Upper lobe of right lung (tissue), 1 donor: Measurements from ENCODE around the gene RHOBTB3. TPM values are rescaled to one million over a fixed set of nuclear protein-coding genes. Genes with fewer than 3 reads are reported as not detected.

Experiments
- ATAC-seq: fragments of 200-7000 bp; cut with Tn5 transposase; one replicate; pipeline ENCODE4 v1.9.1; 2020; ENCODE audit warnings: mild to moderate bottlenecking, moderate library complexity
- DNase-seq: peaks from one replicate; pipeline ENCODE4 v3.0.0-alpha.2; 2020
- H3K27ac ChIP-seq: fragments of 200-600 bp; one replicate; pipeline ENCODE4 v1.8.0; 2022
- H3K27me3 ChIP-seq: fragments of 200-600 bp; one replicate; pipeline ENCODE4 v1.8.0; 2022; ENCODE audit warnings: mild to moderate bottlenecking
- H3K36me3 ChIP-seq: fragments of 200-600 bp; one replicate; pipeline ENCODE4 v1.8.0; 2022
- H3K4me1 ChIP-seq: fragments of 200-600 bp; one replicate; pipeline ENCODE4 v1.8.0; 2022
- H3K4me3 ChIP-seq: fragments of 200-600 bp; one replicate; pipeline ENCODE4 v1.8.0; 2022; ENCODE audit warnings: mild to moderate bottlenecking
- H3K9me3 ChIP-seq: fragments of 200-600 bp; one replicate; pipeline ENCODE4 v1.8.0; 2022
- CTCF ChIP-seq: fragments of 200-600 bp; IDR thresholded peaks from one replicate; pipeline ENCODE4 v1.8.0; 2022; ENCODE audit warnings: antibody characterized with exemption
- intact Hi-C: fragments of 100-400 bp; cut with DNase I; formaldehyde crosslinking; loops from one replicate; pipeline ENCODE4 v1.11.0; 2022
- total RNA-seq: library from RNA; stranded (reverse); fragmentation: NEBNext Ultra II Directional; extraction: Animal tissue kit (Norgen Biotek cat#: 25700); gene quantifications from one replicate; pipeline ENCODE4 v1.2.1, GENCODE V29; 2021
- donor health status: DM: no; HTN: yes; CAD: no; lungs with severe emphysema.

Gene RHOBTB3
- total RNA-seq, 1 donor from 2014 or later, result 54.2 TPM

DNA sequence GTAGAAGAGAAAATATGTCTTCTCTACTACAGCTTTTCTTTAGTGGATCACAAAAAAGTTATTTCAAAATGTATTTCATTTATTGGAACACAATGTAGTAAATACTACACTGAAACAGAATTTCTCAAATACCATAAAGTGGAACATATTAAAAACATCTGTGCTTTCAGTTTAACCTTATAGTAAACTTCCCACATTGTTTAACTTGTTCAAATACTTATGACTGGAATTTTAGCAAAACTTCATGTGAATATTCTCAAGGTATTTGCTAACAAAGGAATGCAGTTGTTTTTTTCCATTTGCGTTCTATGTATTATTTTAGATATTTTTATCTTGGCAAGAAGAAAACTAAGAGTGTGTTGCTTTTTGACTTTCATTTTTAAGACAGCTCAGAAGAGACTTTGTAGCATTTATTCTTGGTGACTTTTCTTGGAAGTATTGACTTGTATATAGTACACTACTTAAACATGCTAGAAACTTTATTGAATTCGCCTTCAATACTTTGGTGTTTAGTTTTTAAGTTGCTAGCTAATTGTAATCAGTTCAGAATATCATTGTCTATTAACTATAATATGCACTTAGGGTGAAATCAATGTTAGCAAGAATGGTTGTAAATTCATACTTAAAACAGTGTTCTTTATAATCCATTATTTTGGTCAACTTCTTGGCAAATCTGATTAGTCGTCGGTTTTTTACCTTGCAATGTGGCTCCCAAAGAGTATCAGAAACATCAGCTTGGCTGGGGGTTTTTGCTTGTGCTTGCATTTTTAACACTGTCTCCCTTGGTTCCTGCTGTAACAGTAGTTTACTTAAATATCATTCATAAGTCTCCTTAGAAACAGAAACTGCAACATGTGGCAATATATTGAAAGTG, 5.0 kb upstream of the RHOBTB3 start:
- intact Hi-C loops, result no loop called here
- DNase-seq (no peak), ATAC-seq (no peak)
- Histone ChIP-seq H3K27ac (peak overlapping the region; percentile 4), H3K27me3 (no peaks in the 10 kb centered on the region), H3K9me3 (no peaks in the 10 kb centered on the region), H3K4me3 (no peak overlapping the region), H3K4me1 (peaks cover 5% of the 10 kb centered on the region), H3K36me3 (no peaks in the 10 kb centered on the region)
- no peak for TF ChIP-seq CTCF

GRCh38 chr5:95726811-95727763, 4.0 kb upstream of the RHOBTB3 start:
- ATAC-seq (no peak), DNase-seq (no peak)
- intact Hi-C loops, result no loop called here
- peaks cover 5% of the 10 kb centered on the region for H3K4me1 ChIP-seq
- no peaks in the 10 kb centered on the region for H3K9me3 ChIP-seq
- no peak overlapping the region for H3K4me3 ChIP-seq
- H3K36me3 ChIP-seq, result no peaks in the 10 kb centered on the region
- H3K27me3 ChIP-seq, result no peaks in the 10 kb centered on the region
- no peak for TF ChIP-seq CTCF
- H3K27ac ChIP-seq, result peak overlapping the region; percentile 24

DNA sequence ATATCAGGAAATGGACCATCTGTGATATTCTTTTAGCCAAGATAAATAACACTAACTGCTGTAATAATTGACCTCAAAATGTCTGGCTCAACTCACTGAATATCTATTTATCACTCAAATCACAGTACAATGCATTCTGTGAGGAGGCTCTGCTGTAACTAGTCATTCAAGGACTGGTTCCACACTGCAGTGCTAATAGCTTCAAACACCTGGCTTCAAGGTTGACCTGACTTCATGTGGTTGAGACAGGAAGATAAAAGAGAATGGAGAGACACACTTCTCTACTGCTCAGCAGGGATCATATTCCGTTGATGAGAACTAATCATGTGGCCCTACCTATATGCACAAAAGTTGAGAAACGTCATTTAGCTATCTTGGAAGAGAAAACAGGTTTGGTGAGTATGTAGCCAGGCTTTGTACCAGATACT, 3.4 kb upstream of the RHOBTB3 start:
- Histone ChIP-seq H3K27me3 (no peaks in the 10 kb centered on the region), H3K4me1 (peaks cover 5% of the 10 kb centered on the region), H3K36me3 (no peaks in the 10 kb centered on the region), H3K4me3 (no peak overlapping the region), H3K9me3 (no peaks in the 10 kb centered on the region), H3K27ac (no peak overlapping the region)
- no peak for TF ChIP-seq CTCF
- DNase-seq (no peak), ATAC-seq (no peak)
- intact Hi-C loops, result no loop called here

DNA sequence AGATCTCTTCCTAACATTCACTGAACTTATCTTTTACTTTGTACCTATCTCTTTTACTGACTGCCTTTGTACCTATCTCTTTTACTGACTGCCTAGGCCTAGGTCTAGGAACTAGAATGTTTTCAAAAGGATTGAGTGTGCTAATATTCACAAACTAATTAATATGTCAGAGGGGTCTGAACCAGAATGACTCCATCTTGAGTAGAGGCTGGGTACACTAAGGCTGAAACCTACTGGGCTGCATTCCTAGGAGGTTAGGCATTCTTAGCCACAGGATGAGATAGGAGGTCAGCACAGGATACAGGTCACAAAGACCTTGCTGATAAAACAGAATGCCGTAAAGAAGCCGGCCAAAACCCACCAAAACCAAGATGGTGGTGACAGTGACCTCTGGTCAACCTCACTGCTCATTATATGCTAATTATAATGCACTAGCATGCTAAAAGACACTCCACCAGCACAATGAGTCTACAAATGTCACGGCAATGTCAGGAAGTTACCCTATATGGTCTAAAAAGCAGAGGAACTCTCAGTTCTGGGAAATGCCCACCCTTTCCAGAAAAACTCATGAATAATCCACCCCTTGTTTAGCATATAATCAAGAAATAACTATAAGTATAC, 2.5 kb upstream of the RHOBTB3 start:
- Histone ChIP-seq H3K27me3 (no peaks in the 10 kb centered on the region), H3K4me1 (peaks cover 5% of the 10 kb centered on the region), H3K36me3 (no peaks in the 10 kb centered on the region), H3K27ac (no peak overlapping the region), H3K4me3 (no peak overlapping the region), H3K9me3 (no peaks in the 10 kb centered on the region)
- intact Hi-C loops, result no loop called here
- no peak for DNase-seq
- ATAC-seq, result no peak
- TF ChIP-seq CTCF, result no peak

- Histone ChIP-seq H3K9me3 (no peaks in the 10 kb centered on the region), H3K4me3 (no peak overlapping the region), H3K27me3 (no peaks in the 10 kb centered on the region), H3K27ac (no peak overlapping the region), H3K4me1 (peaks cover 5% of the 10 kb centered on the region), H3K36me3 (no peaks in the 10 kb centered on the region)
- DNase-seq, result no peak
- intact Hi-C loops, result no loop called here
- TF ChIP-seq CTCF, result no peak
- no peak for ATAC-seq
These were observed 1.8 kb upstream of the RHOBTB3 start for GRCh38 chr5:95729115-95730010.
